Endothelial cell of umbilical vein (primary cell): ENCODE data around the gene UGT2B28. TPM values are rescaled to one million over a fixed set of nuclear protein-coding genes. Genes with fewer than 3 reads are reported as not detected.
"Not testable (repeated sequence)": the region's sequence is repeated elsewhere in the genome, so short reads cannot be mapped to it uniquely, and the experiment has no call there.

Source experiments
- BruUV-seq: library from RNA; stranded (reverse); fragments of 400-500 nt; replicated peaks from 2 replicates; lab custom pipeline; 2021; lab: Mats Ljungman, UMichigan
- CTCF ChIA-PET: fragments of 300-600, 350-600 bp; sonication (Branson Sonifier 250); formaldehyde crosslinking; loops from one replicate; lab custom pipeline; 2021; ENCODE audit warnings: antibody characterized with exemption, inconsistent platforms; lab: Charles Lee
- POLR2A ChIA-PET: fragments of 300-600, 350-600 bp; sonication (Branson Sonifier 250); formaldehyde crosslinking; loops from one replicate; lab custom pipeline; 2021; ENCODE audit warnings: antibody characterized with exemption, inconsistent platforms; lab: Charles Lee
- DNase-seq: peaks from one replicate; pipeline ENCODE4 v3.0.0-alpha.2; 2011; ENCODE audit warnings: low read depth, low spot score
- FAIRE-seq: peaks from 2 replicates; lab custom pipeline; 2011; peaks lifted over from hg19 to GRCh38; lab: Jason Lieb, UNC
- H2AFZ ChIP-seq: 2 replicates; pipeline ENCODE4 v1.6.0; 2012; ENCODE audit warnings: low read depth, low read length, control low read depth, inconsistent platforms
- H3K27ac ChIP-seq: 2 replicates; pipeline ENCODE4 v1.5.1; 2011; ENCODE audit warnings: low read depth, mild to moderate bottlenecking, control low read depth, low read length, moderate library complexity; ENCODE audit not compliant: insufficient read depth
- H3K27me3 ChIP-seq, 2 experiments: 2 replicates each; pipeline versions ENCODE4 v1.6.0 to v1.6.1; 2011; ENCODE audit warnings: low read length in 2 of 2, mixed read lengths in 1 of 2; ENCODE audit not compliant: control insufficient read depth in 2 of 2, insufficient read depth in 2 of 2
- H3K36me3 ChIP-seq, 2 experiments: 2 replicates in 1 of 2; 3 replicates in 1 of 2; pipeline ENCODE4 v1.5.1; 2011; ENCODE audit warnings: low read length in 2 of 2, mild to moderate bottlenecking in 1 of 2, moderate library complexity in 1 of 2; ENCODE audit not compliant: control insufficient read depth in 2 of 2, insufficient read depth in 2 of 2; ENCODE audit errors: extremely low read depth in 1 of 2
- H3K4me1 ChIP-seq: 3 replicates; pipeline ENCODE4 v1.5.1; 2011; ENCODE audit warnings: mild to moderate bottlenecking, low read length; ENCODE audit not compliant: control insufficient read depth, insufficient read depth; ENCODE audit errors: extremely low read depth
- H3K4me2 ChIP-seq: 2 replicates; pipeline ENCODE4 v1.6.1; 2011; ENCODE audit warnings: low read length, control low read depth, mixed read lengths; ENCODE audit not compliant: insufficient read depth
- H3K4me3 ChIP-seq, 3 experiments: fragments of 200-600 bp in 1 of 3; sonication (generic), shearing (Covaris generic) in 1 of 3; replicated peaks in 1 of 3; 2 replicates each; pipeline ENCODE4 v1.5.1; 2011 to 2016; ENCODE audit warnings: control low read depth in 3 of 3, low read length in 3 of 3, mild to moderate bottlenecking in 2 of 3, inconsistent platforms in 1 of 3, low read depth in 1 of 3, moderate library complexity in 1 of 3; ENCODE audit not compliant: insufficient read depth in 1 of 3
- H3K79me2 ChIP-seq: 2 replicates; pipeline ENCODE4 v1.6.0; 2012; ENCODE audit warnings: low read length, inconsistent platforms; ENCODE audit not compliant: control insufficient read depth, insufficient read depth
- H3K9ac ChIP-seq: replicated peaks from 2 replicates; pipeline ENCODE3; 2011; ENCODE audit warnings: low read length, control low read depth; ENCODE audit not compliant: insufficient read depth; ENCODE audit errors: extremely low read depth
- H3K9me1 ChIP-seq: replicated peaks from 3 replicates; pipeline ENCODE4 v1.6.0; 2011; ENCODE audit warnings: mild to moderate bottlenecking, low read length; ENCODE audit not compliant: control insufficient read depth, insufficient read depth; ENCODE audit errors: extremely low read depth
- H3K9me3 ChIP-seq: replicated peaks from 2 replicates; pipeline ENCODE4 v1.5.1; 2012; ENCODE audit warnings: low read length, inconsistent platforms; ENCODE audit not compliant: control insufficient read depth, insufficient read depth
- H4K20me1 ChIP-seq: replicated peaks from 2 replicates; pipeline ENCODE3; 2011; ENCODE audit warnings: mild to moderate bottlenecking, low read length; ENCODE audit not compliant: control insufficient read depth, insufficient read depth; ENCODE audit errors: extremely low read depth
- dilution Hi-C: fragments of 300-500 bp; cut with MboI; formaldehyde crosslinking; loops from one replicate; pipeline ENCODE4 v1.15.0; 2019; ENCODE audit warnings: low sequenced_read_pairs; ENCODE audit not compliant: extremely low pct_ligation_motif_present
- intact Hi-C: fragments of 100-400 bp; cut with micrococcal nuclease; formaldehyde crosslinking; loops from one replicate; pipeline ENCODE4 v1.10.0; 2022
- polyA plus RNA-seq, 4 experiments: library from polyadenylated mRNA; depleted of rRNA in 3 of 4; stranded (reverse) in 3 of 4; unstranded in 1 of 4; fragments of >200 nt; gene quantifications; 2 replicates each; pipeline versions ENCODE4 v1.2.1 to v1.2.3, GENCODE V29; 2011 to 2012; ENCODE audit warnings: missing spikeins in 1 of 4
- total RNA-seq: library from RNA; stranded (reverse); gene quantifications from 2 replicates; pipeline ENCODE4 v1.2.3, GENCODE V29; 2021

UGT2B28 gene
- total and polyA plus RNA-seq, 2 donors (not counting 3 experiments of a cell fraction or from before 2014, with no cell fraction given): not detected

DNA sequence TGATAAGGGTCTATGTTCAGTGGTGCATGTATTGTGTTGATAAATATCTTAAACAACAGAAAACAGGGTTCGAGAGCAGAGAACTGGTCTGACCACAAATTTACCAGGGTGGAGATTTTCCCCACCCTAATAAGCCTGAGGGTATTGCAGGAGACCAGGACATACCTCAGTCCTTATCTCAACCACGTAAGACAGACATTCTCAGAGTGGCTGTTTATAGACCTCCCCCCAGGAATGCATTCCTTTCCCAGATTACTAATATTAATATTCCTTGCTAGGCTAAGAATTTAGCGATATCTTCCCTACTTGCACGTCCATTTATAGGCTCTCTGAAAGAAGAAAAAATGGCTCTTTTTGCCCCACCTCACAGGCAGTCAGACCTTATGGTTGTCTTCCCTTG lies 16.1 kb downstream of the UGT2B28 start:
- CTCF ChIA-PET, dilution Hi-C loops, DNase-seq, H3K27me3 ChIP-seq, FAIRE-seq, BruUV-seq, H3K9ac ChIP-seq, intact Hi-C loops, H3K9me3 ChIP-seq, H3K4me3 ChIP-seq, H4K20me1 ChIP-seq, H3K4me1 ChIP-seq, H3K27ac ChIP-seq, H3K4me2 ChIP-seq, H3K79me2 ChIP-seq, H2AFZ ChIP-seq, H3K36me3 ChIP-seq, H3K9me1 ChIP-seq, POLR2A ChIA-PET: not testable (repeated sequence)

DNA sequence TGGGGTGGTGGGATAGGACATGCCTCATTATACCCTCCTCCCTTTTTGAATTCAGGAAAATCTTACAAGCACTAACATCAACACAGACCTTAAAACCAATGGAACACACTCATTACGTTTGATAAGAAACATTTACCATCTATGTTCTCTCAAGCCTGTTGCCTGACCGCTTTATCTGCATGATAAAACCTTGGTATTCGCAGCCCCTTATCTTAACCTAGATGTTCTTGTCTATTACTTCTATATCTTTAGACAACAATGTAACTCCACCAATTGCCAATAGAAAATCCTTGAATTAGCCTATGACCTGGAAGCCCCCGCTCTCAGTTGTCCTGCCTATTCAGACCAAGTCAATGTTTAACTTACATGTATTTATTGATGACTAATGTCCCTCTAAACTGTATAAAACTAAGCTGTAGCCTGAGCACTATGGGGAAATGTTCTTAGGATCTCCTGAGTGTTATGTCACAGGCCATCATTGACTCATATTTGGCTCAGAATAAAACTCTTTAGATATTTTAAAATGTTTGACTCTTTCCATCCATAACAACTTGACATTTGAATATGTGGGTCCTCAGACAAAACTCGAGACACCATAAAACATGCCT lies 28.3 kb downstream of the UGT2B28 start:
- H3K27ac ChIP-seq, H3K36me3 ChIP-seq, H4K20me1 ChIP-seq, H3K79me2 ChIP-seq, dilution Hi-C loops, H3K4me1 ChIP-seq, H3K9me3 ChIP-seq, H3K9me1 ChIP-seq, H3K4me3 ChIP-seq, BruUV-seq, H3K27me3 ChIP-seq, H3K4me2 ChIP-seq, H3K9ac ChIP-seq, intact Hi-C loops, H2AFZ ChIP-seq, DNase-seq, POLR2A ChIA-PET, FAIRE-seq: not testable (repeated sequence)
- CTCF ChIA-PET: interaction anchor here (1.2 to 1.5 kb wide), 2 partner anchors 10 to 67 kb away, joined by 3 to 7 read pairs; no protein-coding TSS in a partner anchor

DNA sequence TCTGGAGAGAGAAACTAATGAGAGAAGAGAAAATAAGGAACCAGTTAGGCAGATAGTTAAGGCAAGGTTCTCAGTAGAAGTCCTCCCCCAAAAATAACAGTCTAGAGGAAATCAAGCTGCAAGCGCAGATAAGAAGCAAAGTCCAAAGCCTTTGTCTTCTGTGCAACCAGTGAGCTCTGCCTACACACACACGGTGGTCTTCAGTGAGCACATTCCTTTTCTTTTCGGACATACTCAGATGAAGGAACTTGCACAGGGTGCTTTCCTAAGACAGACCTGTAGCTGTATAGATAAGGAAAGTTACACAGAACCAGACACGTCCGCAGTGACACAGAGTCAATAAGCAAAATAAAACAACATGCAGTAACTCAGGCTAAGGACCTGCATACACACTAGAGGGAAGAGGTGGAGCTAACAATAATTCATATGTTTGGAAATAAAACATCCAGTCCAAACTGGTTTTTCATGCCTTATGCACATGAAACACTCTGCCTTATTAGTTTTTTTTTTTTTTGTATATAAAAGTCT lies 29.3 kb downstream of the UGT2B28 start:
- dilution Hi-C loops: not testable (repeated sequence)

DNA sequence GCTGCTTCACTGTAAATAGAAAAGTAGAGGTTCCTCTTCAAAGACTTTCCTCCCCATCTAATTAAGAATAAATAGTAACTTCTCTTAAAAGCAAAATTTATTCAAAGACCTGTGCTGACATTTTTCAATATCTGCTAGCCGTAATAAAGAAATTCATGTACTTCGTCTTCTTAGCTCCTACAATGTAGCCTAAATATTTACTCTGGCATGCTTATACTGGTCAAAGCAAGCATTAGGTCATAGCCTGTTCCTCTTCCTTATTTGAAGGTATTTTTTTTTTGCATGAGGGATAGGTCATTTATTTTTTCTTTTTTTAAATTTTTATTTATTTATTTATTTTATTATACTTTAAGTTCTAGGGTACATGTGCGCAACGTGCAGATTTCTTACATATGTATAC lies 30.0 kb downstream of the UGT2B28 start:
- H3K36me3 ChIP-seq, H2AFZ ChIP-seq, H3K4me2 ChIP-seq, intact Hi-C loops, DNase-seq, H3K27ac ChIP-seq, H3K9ac ChIP-seq, POLR2A ChIA-PET, H3K4me1 ChIP-seq, H3K9me1 ChIP-seq, H3K79me2 ChIP-seq, FAIRE-seq, H3K4me3 ChIP-seq, dilution Hi-C loops, H3K27me3 ChIP-seq, H4K20me1 ChIP-seq, BruUV-seq, H3K9me3 ChIP-seq: not testable (repeated sequence)
- CTCF ChIA-PET: interaction anchor here (1.5 kb wide), 1 partner anchor 69 kb away, joined by 3 read pairs; no protein-coding TSS in a partner anchor

More for the DNA sequence above, 29.3 kb downstream of the UGT2B28 start:
- H3K79me2 ChIP-seq, H3K4me1 ChIP-seq, H3K4me3 ChIP-seq, H4K20me1 ChIP-seq, H3K9me3 ChIP-seq, H3K27me3 ChIP-seq, DNase-seq, POLR2A ChIA-PET, BruUV-seq, H2AFZ ChIP-seq, intact Hi-C loops, H3K27ac ChIP-seq, H3K36me3 ChIP-seq, H3K9me1 ChIP-seq, H3K9ac ChIP-seq, H3K4me2 ChIP-seq, FAIRE-seq: not testable (repeated sequence)
- CTCF ChIA-PET: interaction anchor here (1.2 to 1.5 kb wide), 2 partner anchors 9 to 68 kb away, joined by 3 to 7 read pairs; no protein-coding TSS in a partner anchor
